HepG2 (cell line): Measurements from ENCODE around the gene CCDC201. TPM values are rescaled to one million over a fixed set of nuclear protein-coding genes. Genes with fewer than 3 reads are reported as not detected.

ENCODE experiments used
- GTF3A ChIP-seq: sonication (generic); formaldehyde crosslinking; conservative IDR thresholded peaks from 2 replicates; pipeline ENCODE4 v1.4.0; 2020; ENCODE audit warnings: mild to moderate bottlenecking, missing genetic modification reagents
- IRF2 ChIP-seq: IDR thresholded peaks from 2 replicates; pipeline ENCODE4 v1.6.1; 2018; ENCODE audit warnings: missing genetic modification reagents, missing compliant biosample characterization
- KAT8 ChIP-seq: IDR thresholded peaks from 2 replicates; pipeline ENCODE4 v1.6.1; 2016; ENCODE audit warnings: missing genetic modification reagents, missing compliant biosample characterization
- MIXL1 ChIP-seq: IDR thresholded peaks from 2 replicates; pipeline ENCODE4 v1.6.1; 2016
- NCOA5 ChIP-seq: sonication (generic); formaldehyde crosslinking; IDR thresholded peaks from 2 replicates; pipeline ENCODE4 v1.4.0; 2020; ENCODE audit warnings: missing genetic modification reagents
- PAF1 ChIP-seq: IDR thresholded peaks from 2 replicates; pipeline ENCODE4 v1.6.1; 2016; ENCODE audit warnings: missing genetic modification reagents, missing compliant biosample characterization
- PAWR ChIP-seq: sonication (generic); formaldehyde crosslinking; IDR thresholded peaks from 2 replicates; pipeline ENCODE4 v1.4.0; 2020; ENCODE audit warnings: missing genetic modification reagents, mild to moderate bottlenecking, borderline replicate concordance
- PRMT3 ChIP-seq: sonication (generic); formaldehyde crosslinking; IDR thresholded peaks from 2 replicates; pipeline ENCODE4 v1.8.1; 2022; ENCODE audit warnings: low read depth, mild to moderate bottlenecking, moderate library complexity, missing genetic modification reagents, borderline replicate concordance
- RAD21 ChIP-seq: fragments of 450-650 bp; formaldehyde crosslinking; IDR thresholded peaks from 2 replicates; pipeline ENCODE4 v1.5.0; 2020; ENCODE audit warnings: mild to moderate bottlenecking
- RBFOX2 ChIP-seq: fragments of 200-400 bp; formaldehyde crosslinking; IDR thresholded peaks from 2 replicates; pipeline ENCODE4 v1.6.1; 2017; ENCODE audit warnings: low read depth, mild to moderate bottlenecking, low read length
- SAP130 ChIP-seq: IDR thresholded peaks from 2 replicates; pipeline ENCODE4 v1.6.1; 2016; ENCODE audit warnings: low read depth
- SMAD9 ChIP-seq: sonication (generic); formaldehyde crosslinking; IDR thresholded peaks from 2 replicates; pipeline ENCODE4 v1.5.1; 2020; ENCODE audit warnings: mild to moderate bottlenecking, missing genetic modification reagents
- SMARCC2 ChIP-seq: fragments of 450-650 bp; IDR thresholded peaks from 2 replicates; pipeline ENCODE4 v1.6.1; 2017; ENCODE audit warnings: antibody characterized with exemption, mild to moderate bottlenecking
- SOX5 ChIP-seq: IDR thresholded peaks from 2 replicates; pipeline ENCODE4 v1.6.1; 2016; ENCODE audit warnings: borderline replicate concordance
- TOE1 ChIP-seq: sonication (generic); formaldehyde crosslinking; IDR thresholded peaks from 2 replicates; pipeline ENCODE4 v1.4.0; 2020; ENCODE audit warnings: mild to moderate bottlenecking, missing genetic modification reagents
- ZNF33A ChIP-seq: sonication (generic); formaldehyde crosslinking; IDR thresholded peaks from 2 replicates; pipeline ENCODE4 v1.5.1; 2020; ENCODE audit warnings: missing genetic modification reagents, mild to moderate bottlenecking, moderate library complexity, borderline replicate concordance
- ZNF501 ChIP-seq: sonication (generic); formaldehyde crosslinking; IDR thresholded peaks from 2 replicates; pipeline ENCODE4 v1.5.1; 2020; ENCODE audit warnings: mild to moderate bottlenecking, moderate library complexity, missing genetic modification reagents
- ZNF589 ChIP-seq: sonication (generic); formaldehyde crosslinking; conservative IDR thresholded peaks from 2 replicates; pipeline ENCODE4 v1.8.0; 2022; ENCODE audit warnings: mild to moderate bottlenecking, moderate library complexity, missing genetic modification reagents
- ZSCAN30 ChIP-seq: sonication (generic); formaldehyde crosslinking; IDR thresholded peaks from 2 replicates; pipeline ENCODE4 v1.5.0; 2020; ENCODE audit warnings: mild to moderate bottlenecking, missing genetic modification reagents
- ZSCAN9 ChIP-seq: IDR thresholded peaks from 2 replicates; pipeline ENCODE4 v1.6.1; 2016; ENCODE audit warnings: borderline replicate concordance
- polyA plus RNA-seq, 8 experiments: library from polyadenylated mRNA; depleted of rRNA in 3 of 8; stranded (reverse) in 7 of 8; unstranded in 1 of 8; fragments of >200 nt; fragmentation: Illumina TruSeq in 4 of 8; extraction: Trizol in 4 of 8; gene quantifications; 2 replicates each; pipeline versions ENCODE4 v1.2.1 to v1.2.3, GENCODE V29; 2011 to 2016; ENCODE audit warnings: low read depth in 4 of 8, missing spikeins in 1 of 8, mixed read lengths in 1 of 8; ENCODE audit not compliant: insufficient read depth in 1 of 8
- total RNA-seq, 5 experiments: library from RNA; depleted of rRNA; stranded (reverse); fragments of >200 nt; fragmentation: Illumina TruSeq; extraction: Trizol; gene quantifications; 2 replicates each; pipeline ENCODE4 v1.2.3, GENCODE V29; 2016; ENCODE audit warnings: low read depth in 1 of 5
- TF ChIP-seq, protein P1 (sequence below): sonication (generic); formaldehyde crosslinking; conservative IDR thresholded peaks from 2 replicates; pipeline ENCODE4 v1.4.0; 2020; ENCODE audit warnings: mild to moderate bottlenecking, missing genetic modification reagents, moderate library complexity
- TF ChIP-seq, protein P2 (sequence below), 2 experiments: fragments of 450-650 bp in 1 of 2; sonication (generic) in 1 of 2; formaldehyde crosslinking; IDR thresholded peaks; 2 replicates each; pipeline versions ENCODE4 v1.5.0 to v1.8.0; 2020 to 2022; ENCODE audit warnings: mild to moderate bottlenecking in 1 of 2, missing genetic modification reagents in 1 of 2
- TF ChIP-seq, protein P3 (sequence below): sonication (generic); formaldehyde crosslinking; IDR thresholded peaks from 2 replicates; pipeline ENCODE4 v1.8.0; 2022; ENCODE audit warnings: mild to moderate bottlenecking, missing genetic modification reagents, moderate library complexity
- TF ChIP-seq, protein P4 (sequence below): sonication (generic); formaldehyde crosslinking; IDR thresholded peaks from 2 replicates; pipeline ENCODE4 v1.4.0; 2020; ENCODE audit warnings: missing genetic modification reagents, mild to moderate bottlenecking, borderline replicate concordance

CCDC201 gene
- total and polyA plus RNA-seq, 2 of the 13 experiments (the other 11 are each of a cell fraction or from before 2014, with no cell fraction given): 0.92 TPM; not detected in 1

DNA sequence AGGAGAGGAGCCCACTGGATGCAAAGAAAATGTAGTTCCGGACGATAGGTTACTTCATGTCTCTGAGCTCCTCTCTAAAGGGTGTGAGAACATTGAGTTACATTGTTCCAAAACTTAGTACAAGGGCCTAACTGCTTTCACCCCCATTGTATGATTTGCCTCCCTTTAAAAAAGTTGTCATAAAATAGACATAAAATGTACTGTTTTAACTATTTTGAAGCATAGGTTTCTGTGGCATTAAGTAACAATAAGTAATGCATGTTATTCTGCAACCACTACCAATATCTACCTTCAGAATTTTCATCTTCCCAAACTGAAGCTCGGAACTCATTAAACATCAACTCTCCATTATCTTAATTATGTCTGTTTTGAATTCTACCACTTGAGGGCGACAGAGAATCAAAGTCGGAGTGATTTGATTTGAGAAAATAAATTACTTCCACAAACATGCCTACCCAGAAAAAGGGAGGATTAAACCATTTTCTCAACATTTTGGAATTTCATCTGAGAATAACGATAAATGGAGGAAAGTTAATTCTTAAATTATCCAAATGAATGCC is 18.1 kb upstream of the CCDC201 start (continued):
- TF ChIP-seq, protein P1, sequence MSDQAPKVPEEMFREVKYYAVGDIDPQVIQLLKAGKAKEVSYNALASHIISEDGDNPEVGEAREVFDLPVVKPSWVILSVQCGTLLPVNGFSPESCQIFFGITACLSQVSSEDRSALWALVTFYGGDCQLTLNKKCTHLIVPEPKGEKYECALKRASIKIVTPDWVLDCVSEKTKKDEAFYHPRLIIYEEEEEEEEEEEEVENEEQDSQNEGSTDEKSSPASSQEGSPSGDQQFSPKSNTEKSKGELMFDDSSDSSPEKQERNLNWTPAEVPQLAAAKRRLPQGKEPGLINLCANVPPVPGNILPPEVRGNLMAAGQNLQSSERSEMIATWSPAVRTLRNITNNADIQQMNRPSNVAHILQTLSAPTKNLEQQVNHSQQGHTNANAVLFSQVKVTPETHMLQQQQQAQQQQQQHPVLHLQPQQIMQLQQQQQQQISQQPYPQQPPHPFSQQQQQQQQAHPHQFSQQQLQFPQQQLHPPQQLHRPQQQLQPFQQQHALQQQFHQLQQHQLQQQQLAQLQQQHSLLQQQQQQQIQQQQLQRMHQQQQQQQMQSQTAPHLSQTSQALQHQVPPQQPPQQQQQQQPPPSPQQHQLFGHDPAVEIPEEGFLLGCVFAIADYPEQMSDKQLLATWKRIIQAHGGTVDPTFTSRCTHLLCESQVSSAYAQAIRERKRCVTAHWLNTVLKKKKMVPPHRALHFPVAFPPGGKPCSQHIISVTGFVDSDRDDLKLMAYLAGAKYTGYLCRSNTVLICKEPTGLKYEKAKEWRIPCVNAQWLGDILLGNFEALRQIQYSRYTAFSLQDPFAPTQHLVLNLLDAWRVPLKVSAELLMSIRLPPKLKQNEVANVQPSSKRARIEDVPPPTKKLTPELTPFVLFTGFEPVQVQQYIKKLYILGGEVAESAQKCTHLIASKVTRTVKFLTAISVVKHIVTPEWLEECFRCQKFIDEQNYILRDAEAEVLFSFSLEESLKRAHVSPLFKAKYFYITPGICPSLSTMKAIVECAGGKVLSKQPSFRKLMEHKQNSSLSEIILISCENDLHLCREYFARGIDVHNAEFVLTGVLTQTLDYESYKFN (CRISPR knock-in tag): no peak
- TF ChIP-seq TOE1 (CRISPR knock-in tag) (peak; percentile 36; the same call in 1 of the 2 replicates), PAWR (CRISPR knock-in tag) (peak; percentile 7; the same call in 1 of the 2 replicates), PAF1 (CRISPR knock-in tag) (peak; percentile 85), SOX5 (CRISPR knock-in tag) (no peak), RBFOX2 (peak; percentile 28; the same call in 1 of the 2 replicates), ZNF33A (CRISPR knock-in tag) (no peak), PRMT3 (CRISPR knock-in tag) (peak; percentile 14; the same call in 1 of the 2 replicates), SMARCC2 (no peak), ZNF589 (CRISPR knock-in tag) (peak; percentile 5; the same call in 1 of the 2 replicates), SMAD9 (CRISPR knock-in tag) (no peak), IRF2 (CRISPR knock-in tag) (no peak), ZSCAN30 (CRISPR knock-in tag) (no peak), GTF3A (CRISPR knock-in tag) (no peak), SAP130 (CRISPR knock-in tag) (0 out of 2 replicates have a peak, but pooled peaks have one; percentile 10), MIXL1 (CRISPR knock-in tag) (peak; percentile 20; the same call in 1 of the 2 replicates), KAT8 (peak; percentile 20; the same call in 1 of the 2 replicates), ZNF501 (no peak), RAD21 (CRISPR knock-in tag) (0 out of 2 replicates have a peak, but pooled peaks have one; percentile 10), NCOA5 (0 out of 2 replicates have a peak, but pooled peaks have one; percentile 15), ZSCAN9 (peak; percentile 9; the same call in 1 of the 2 replicates)
- TF ChIP-seq, protein P2, sequence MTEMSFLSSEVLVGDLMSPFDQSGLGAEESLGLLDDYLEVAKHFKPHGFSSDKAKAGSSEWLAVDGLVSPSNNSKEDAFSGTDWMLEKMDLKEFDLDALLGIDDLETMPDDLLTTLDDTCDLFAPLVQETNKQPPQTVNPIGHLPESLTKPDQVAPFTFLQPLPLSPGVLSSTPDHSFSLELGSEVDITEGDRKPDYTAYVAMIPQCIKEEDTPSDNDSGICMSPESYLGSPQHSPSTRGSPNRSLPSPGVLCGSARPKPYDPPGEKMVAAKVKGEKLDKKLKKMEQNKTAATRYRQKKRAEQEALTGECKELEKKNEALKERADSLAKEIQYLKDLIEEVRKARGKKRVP (CRISPR knock-in tag; IDR thresholded peaks at IDR 0.05): peak in 1 of 2 experiments; percentile 16; a peak in 2 of 4 replicates
- TF ChIP-seq, protein P3, sequence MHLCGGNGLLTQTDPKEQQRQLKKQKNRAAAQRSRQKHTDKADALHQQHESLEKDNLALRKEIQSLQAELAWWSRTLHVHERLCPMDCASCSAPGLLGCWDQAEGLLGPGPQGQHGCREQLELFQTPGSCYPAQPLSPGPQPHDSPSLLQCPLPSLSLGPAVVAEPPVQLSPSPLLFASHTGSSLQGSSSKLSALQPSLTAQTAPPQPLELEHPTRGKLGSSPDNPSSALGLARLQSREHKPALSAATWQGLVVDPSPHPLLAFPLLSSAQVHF (CRISPR knock-in tag): peak; percentile 5; the same call in 1 of the 2 replicates
- TF ChIP-seq, protein P4, sequence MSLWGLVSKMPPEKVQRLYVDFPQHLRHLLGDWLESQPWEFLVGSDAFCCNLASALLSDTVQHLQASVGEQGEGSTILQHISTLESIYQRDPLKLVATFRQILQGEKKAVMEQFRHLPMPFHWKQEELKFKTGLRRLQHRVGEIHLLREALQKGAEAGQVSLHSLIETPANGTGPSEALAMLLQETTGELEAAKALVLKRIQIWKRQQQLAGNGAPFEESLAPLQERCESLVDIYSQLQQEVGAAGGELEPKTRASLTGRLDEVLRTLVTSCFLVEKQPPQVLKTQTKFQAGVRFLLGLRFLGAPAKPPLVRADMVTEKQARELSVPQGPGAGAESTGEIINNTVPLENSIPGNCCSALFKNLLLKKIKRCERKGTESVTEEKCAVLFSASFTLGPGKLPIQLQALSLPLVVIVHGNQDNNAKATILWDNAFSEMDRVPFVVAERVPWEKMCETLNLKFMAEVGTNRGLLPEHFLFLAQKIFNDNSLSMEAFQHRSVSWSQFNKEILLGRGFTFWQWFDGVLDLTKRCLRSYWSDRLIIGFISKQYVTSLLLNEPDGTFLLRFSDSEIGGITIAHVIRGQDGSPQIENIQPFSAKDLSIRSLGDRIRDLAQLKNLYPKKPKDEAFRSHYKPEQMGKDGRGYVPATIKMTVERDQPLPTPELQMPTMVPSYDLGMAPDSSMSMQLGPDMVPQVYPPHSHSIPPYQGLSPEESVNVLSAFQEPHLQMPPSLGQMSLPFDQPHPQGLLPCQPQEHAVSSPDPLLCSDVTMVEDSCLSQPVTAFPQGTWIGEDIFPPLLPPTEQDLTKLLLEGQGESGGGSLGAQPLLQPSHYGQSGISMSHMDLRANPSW (CRISPR knock-in tag): 0 out of 2 replicates have a peak, but pooled peaks have one; percentile 25
